RPMI7951 (cell line): ENCODE results near the gene IMMP2L. TPM values are rescaled to one million over a fixed set of nuclear protein-coding genes. Genes with fewer than 3 reads are reported as not detected.
"Not testable (repeated sequence)": the region's sequence is repeated elsewhere in the genome, so short reads cannot be mapped to it uniquely, and the experiment has no call there.

ENCODE experiments used
- DNase-seq: peaks from one replicate; pipeline ENCODE4 v3.0.0-alpha.2; 2012; ENCODE audit warnings: low read depth
- total RNA-seq: library from RNA; depleted of rRNA; stranded (reverse); fragments of >200 nt; shearing (Covaris generic); gene quantifications from 2 replicates; pipeline ENCODE4 v1.2.3, GENCODE V29; 2014; rRNA removed

Gene IMMP2L
- total RNA-seq, result 9.8 and 10.5 TPM in 2 replicates

- peak; percentile 84 for DNase-seq
Observed at GRCh38 chr7:111561904-111562732, at the start of gene IMMP2L. TSS of gene IMMP2L (minus strand) at chr7:111562492.

- not testable (repeated sequence) for DNase-seq
Observed at GRCh38 chr7:111609483-111610254, 47.4 kb upstream of the IMMP2L start.

GRCh38 chr7:111607621-111608020 lies 45.3 kb upstream of the IMMP2L start:
- no peak for DNase-seq

- no peak for DNase-seq
Observed at GRCh38 chr7:111605246-111605645, 43.0 kb upstream of the IMMP2L start.

GRCh38 chr7:111600091-111600490 lies 37.8 kb upstream of the IMMP2L start:
- no peak for DNase-seq

- DNase-seq, result no peak
Observed at GRCh38 chr7:111595780-111596179, 33.5 kb upstream of the IMMP2L start.

GRCh38 chr7:111594602-111595001 lies 32.3 kb upstream of the IMMP2L start:
- no peak for DNase-seq

- DNase-seq, result no peak
Observed at GRCh38 chr7:111593343-111593742, 31.1 kb upstream of the IMMP2L start.

GRCh38 chr7:111588065-111588433 lies 25.8 kb upstream of the IMMP2L start:
- DNase-seq, result no peak

- no peak for DNase-seq
Observed at GRCh38 chr7:111587410-111588064, 25.2 kb upstream of the IMMP2L start.

- no peak for DNase-seq
Observed at GRCh38 chr7:111586711-111587409, 24.6 kb upstream of the IMMP2L start.

GRCh38 chr7:111581784-111582488 lies 19.6 kb upstream of the IMMP2L start:
- DNase-seq, result not testable (repeated sequence)

- DNase-seq, result not testable (repeated sequence)
Observed at GRCh38 chr7:111581207-111581606, 18.9 kb upstream of the IMMP2L start.

GRCh38 chr7:111578754-111579153 lies 16.5 kb upstream of the IMMP2L start:
- DNase-seq, result no peak

- no peak for DNase-seq
Observed at GRCh38 chr7:111571720-111572119, 9.4 kb upstream of the IMMP2L start.

- DNase-seq, result no peak
Observed at GRCh38 chr7:111568870-111569462, 6.7 kb upstream of the IMMP2L start.

- no peak for DNase-seq
Observed at GRCh38 chr7:111568419-111568818, 6.1 kb upstream of the IMMP2L start.

GRCh38 chr7:111564078-111564477 lies 1.8 kb upstream of the IMMP2L start:
- DNase-seq, result no peak

- peak; percentile 2 for DNase-seq
Observed at GRCh38 chr7:111561654-111561903, 713 bp downstream of the IMMP2L start.

GRCh38 chr7:111560773-111561653 lies 1.3 kb downstream of the IMMP2L start:
- DNase-seq, result peak; percentile 52
